KMS-11 (cell line): ENCODE data around the gene DMRT2.
A peak's percentile ranks its signal among the peaks of the same experiment; 100 is the strongest.

ENCODE experiments used
- H2AFZ ChIP-seq: fragments of 200-600 bp; sonication (generic); 2 replicates; pipeline ENCODE4 v1.6.1; 2016; ENCODE audit warnings: antibody characterized with exemption, mixed run types, low read depth
- H3K27ac ChIP-seq: fragments of 200-600 bp; sonication (generic); 2 replicates; pipeline ENCODE4 v1.6.1; 2016; ENCODE audit warnings: mild to moderate bottlenecking, mixed run types
- H3K27me3 ChIP-seq: fragments of 200-600 bp; sonication (generic); 2 replicates; pipeline ENCODE4 v1.6.1; 2017; ENCODE audit warnings: mild to moderate bottlenecking, low read depth, mixed run types, moderate library complexity; ENCODE audit not compliant: insufficient read depth
- H3K36me3 ChIP-seq: fragments of 200-600 bp; sonication (generic); 2 replicates; pipeline ENCODE4 v1.6.1; 2017; ENCODE audit warnings: mild to moderate bottlenecking, mixed run types; ENCODE audit not compliant: insufficient read depth
- H3K4me1 ChIP-seq: fragments of 200-600 bp; sonication (generic); 2 replicates; pipeline ENCODE4 v1.6.1; 2016; ENCODE audit warnings: mild to moderate bottlenecking, low read depth, mixed run types; ENCODE audit not compliant: poor library complexity, severe bottlenecking
- H3K4me2 ChIP-seq: fragments of 200-600 bp; sonication (generic); 2 replicates; pipeline ENCODE4 v1.7.0; 2016; ENCODE audit warnings: mild to moderate bottlenecking, mixed run types
- H3K4me3 ChIP-seq: fragments of 200-600 bp; sonication (generic); IDR thresholded peaks from 2 replicates; pipeline ENCODE4 v1.6.1; 2017; ENCODE audit warnings: low read depth, low read length, mixed read lengths; ENCODE audit not compliant: insufficient read depth
- H3K79me2 ChIP-seq: fragments of 200-600 bp; sonication (generic); 2 replicates; pipeline ENCODE4 v1.6.1; 2016; ENCODE audit warnings: low read depth, mixed run types; ENCODE audit not compliant: insufficient read depth
- H3K9ac ChIP-seq: fragments of 200-600 bp; sonication (generic); 2 replicates; pipeline ENCODE4 v1.6.1; 2016; ENCODE audit warnings: mild to moderate bottlenecking, mixed run types
- H4K20me1 ChIP-seq: fragments of 200-600 bp; sonication (generic); 2 replicates; pipeline ENCODE4 v1.6.1; 2016; ENCODE audit warnings: mild to moderate bottlenecking, mixed run types; ENCODE audit not compliant: insufficient read depth
- CTCF ChIP-seq: fragments of 200-600 bp; sonication (generic); conservative IDR thresholded peaks from 2 replicates; pipeline ENCODE4 v1.6.1; 2017; ENCODE audit warnings: low read depth, mild to moderate bottlenecking, antibody characterized with exemption, low read length, moderate library complexity, mixed read lengths

DMRT2 gene

GRCh38 chr9:1034271-1034670, 15.9 kb upstream of the DMRT2 start:
- no peak for TF ChIP-seq CTCF
- Histone ChIP-seq H3K4me1 (no peaks in the 10 kb centered on the region), H3K4me2 (no peak overlapping the region), H3K4me3 (no peak overlapping the region), H4K20me1 (no peaks in the 10 kb centered on the region), H2AFZ (no peak overlapping the region), H3K36me3 (no peaks in the 10 kb centered on the region), H3K27ac (no peak overlapping the region), H3K9ac (no peak overlapping the region), H3K27me3 (no peaks in the 10 kb centered on the region), H3K79me2 (no peaks in the 10 kb centered on the region)

GRCh38 chr9:1039589-1039988, 10.6 kb upstream of the DMRT2 start:
- Histone ChIP-seq H3K4me1 (no peaks in the 10 kb centered on the region), H3K27me3 (no peaks in the 10 kb centered on the region), H3K79me2 (no peaks in the 10 kb centered on the region), H2AFZ (no peak overlapping the region), H3K36me3 (no peaks in the 10 kb centered on the region), H3K4me3 (no peak overlapping the region), H4K20me1 (no peaks in the 10 kb centered on the region), H3K9ac (no peak overlapping the region), H3K27ac (no peak overlapping the region), H3K4me2 (no peak overlapping the region)
- TF ChIP-seq CTCF, result no peak

- no peaks in the 10 kb centered on the region for H3K27me3 ChIP-seq
- no peak overlapping the region for H3K4me2 ChIP-seq
These were observed 7.7 kb upstream of the DMRT2 start for GRCh38 chr9:1042466-1042865.

GRCh38 chr9:1044643-1045042, 5.5 kb upstream of the DMRT2 start:
- no peaks in the 10 kb centered on the region for H4K20me1 ChIP-seq
- H3K4me1 ChIP-seq, result peaks cover 2% of the 10 kb centered on the region
- H3K9ac ChIP-seq, result no peak overlapping the region
- no peak for TF ChIP-seq CTCF
- no peak overlapping the region for H3K27ac ChIP-seq
- H3K4me3 ChIP-seq, result no peak overlapping the region
- H3K36me3 ChIP-seq, result no peaks in the 10 kb centered on the region
- H3K27me3 ChIP-seq, result no peaks in the 10 kb centered on the region
- H3K79me2 ChIP-seq, result no peaks in the 10 kb centered on the region
- no peak overlapping the region for H2AFZ ChIP-seq
- H3K4me2 ChIP-seq, result no peak overlapping the region

More at GRCh38 chr9:1042466-1042865, 7.7 kb upstream of the DMRT2 start:
- Histone ChIP-seq H4K20me1 (no peaks in the 10 kb centered on the region), H3K79me2 (no peaks in the 10 kb centered on the region), H3K27ac (no peak overlapping the region), H3K4me3 (no peak overlapping the region), H3K36me3 (no peaks in the 10 kb centered on the region), H2AFZ (peak overlapping the region; percentile 54; the same call in 1 of the 2 replicates), H3K4me1 (no peaks in the 10 kb centered on the region), H3K9ac (no peak overlapping the region)
- peak; percentile 45 for TF ChIP-seq CTCF
